GM12878 (cell line): Measurements from ENCODE around the gene NLRC3. TPM values are rescaled to one million over a fixed set of nuclear protein-coding genes. Genes with fewer than 3 reads are reported as not detected.

Source experiments
- ATAC-seq: fragments of 200-7000 bp; cut with Tn5 transposase; 3 replicates; pipeline ENCODE4 v1.9.1; 2020; ENCODE audit warnings: mild to moderate bottlenecking, moderate library complexity
- BruUV-seq: library from RNA; stranded (reverse); fragments of 400-500 nt; replicated peaks from 2 replicates; lab custom pipeline; 2021; lab: Mats Ljungman, UMichigan
- CTCF ChIA-PET: fragments of 300-600 bp; sonication (Branson Sonifier 250); formaldehyde crosslinking; extraction: SDS; loops from one replicate; lab custom pipeline; 2021; ENCODE audit warnings: inconsistent platforms; lab: Yijun Ruan, JAX
- POLR2A ChIA-PET: fragments of 350-600 bp; formaldehyde crosslinking; extraction: SDS; loops from one replicate; lab custom pipeline; 2021; ENCODE audit warnings: inconsistent platforms; lab: Charles Lee
- RAD21 ChIA-PET: fragments of 300-600 bp; sonication (Branson Sonifier 250); formaldehyde crosslinking; loops from one replicate; lab custom pipeline; 2023; ENCODE audit warnings: antibody characterized with exemption; ENCODE audit not compliant: unreplicated experiment; lab: Charles Lee
- SMC1A ChIA-PET: fragments of 300-600 bp; sonication (Branson Sonifier 250); formaldehyde crosslinking; loops from one replicate; lab custom pipeline; 2023; ENCODE audit not compliant: unreplicated experiment, uncharacterized antibody; lab: Charles Lee
- DNase-seq: peaks from one replicate; pipeline ENCODE4 v3.0.0-alpha.2; 2011; ENCODE audit warnings: low read depth, low spot score
- FAIRE-seq: peaks from 3 replicates; lab custom pipeline; 2011; peaks lifted over from hg19 to GRCh38; lab: Jason Lieb, UNC
- H2AFZ ChIP-seq: 2 replicates; pipeline ENCODE4 v1.6.0; 2011; ENCODE audit warnings: low read depth, low read length, control low read depth; ENCODE audit not compliant: control insufficient read depth
- H3K27ac ChIP-seq: 2 replicates; pipeline ENCODE4 v1.5.1; 2011; ENCODE audit warnings: control low read depth; ENCODE audit not compliant: control insufficient read depth, insufficient read depth
- H3K27me3 ChIP-seq, 2 experiments: replicated peaks in 1 of 2; 2 replicates each; pipeline versions ENCODE4 v1.6.0 to v1.6.1; 2011; ENCODE audit warnings: low read length in 1 of 2; ENCODE audit not compliant: control insufficient read depth in 2 of 2, insufficient read depth in 2 of 2
- H3K36me3 ChIP-seq, 2 experiments: 2 replicates each; pipeline ENCODE4 v1.5.1; 2011; ENCODE audit warnings: low read length in 1 of 2; ENCODE audit not compliant: control insufficient read depth in 2 of 2, insufficient read depth in 2 of 2
- H3K4me1 ChIP-seq: 2 replicates; pipeline ENCODE4 v1.6.1; 2011; ENCODE audit warnings: mild to moderate bottlenecking, low read length, moderate library complexity, mixed read lengths; ENCODE audit not compliant: control insufficient read depth, insufficient read depth
- H3K4me2 ChIP-seq: 2 replicates; pipeline ENCODE4 v1.6.0; 2011; ENCODE audit warnings: control low read depth; ENCODE audit not compliant: control insufficient read depth, insufficient read depth
- H3K4me3 ChIP-seq: fragments of 200-600 bp; sonication (generic); 2 replicates; pipeline ENCODE4 v1.5.1; 2016
- H3K79me2 ChIP-seq: 2 replicates; pipeline ENCODE4 v1.6.0; 2011; ENCODE audit warnings: low read length; ENCODE audit not compliant: control insufficient read depth, insufficient read depth
- H3K9ac ChIP-seq: 2 replicates; pipeline ENCODE4 v1.8.0; 2011; ENCODE audit warnings: low read length, control low read depth, mixed read lengths; ENCODE audit not compliant: control insufficient read depth, insufficient read depth
- H3K9me3 ChIP-seq: replicated peaks from 3 replicates; pipeline ENCODE4 v1.5.1; 2011; ENCODE audit warnings: mild to moderate bottlenecking, low read length; ENCODE audit not compliant: control insufficient read depth, insufficient read depth
- H4K20me1 ChIP-seq: 2 replicates; pipeline ENCODE4 v1.6.0; 2011; ENCODE audit not compliant: control insufficient read depth, insufficient read depth
- CEBPB ChIP-seq, 2 experiments: fragments of 150-350 bp in 1 of 2; IDR thresholded peaks; 2 replicates each; pipeline ENCODE4 v1.6.1; 2012 to 2014; ENCODE audit warnings: low read depth in 2 of 2, low read length in 2 of 2, borderline replicate concordance in 1 of 2, inconsistent platforms in 1 of 2
- CREB1 ChIP-seq: IDR thresholded peaks from 2 replicates; pipeline ENCODE4 v1.6.1; 2012; ENCODE audit warnings: low read depth, mild to moderate bottlenecking, inconsistent platforms
- HDAC2 ChIP-seq: fragments of 200-600 bp; sonication (generic); IDR thresholded peaks from 2 replicates; pipeline ENCODE4 v1.6.1; 2017
- HDAC6 ChIP-seq: fragments of 200-600 bp; sonication (generic); IDR thresholded peaks from one replicate; pipeline ENCODE4 v1.8.0; 2017; ENCODE audit warnings: antibody characterized with exemption; ENCODE audit not compliant: unreplicated experiment
- NFIC ChIP-seq: IDR thresholded peaks from 2 replicates; pipeline ENCODE4 v1.6.1; 2012; ENCODE audit warnings: low read depth, mild to moderate bottlenecking, inconsistent platforms, low read length, moderate library complexity
- RB1 ChIP-seq: fragments of 450-650 bp; formaldehyde crosslinking; IDR thresholded peaks from 2 replicates; pipeline ENCODE4 v1.6.1; 2017; ENCODE audit warnings: mild to moderate bottlenecking, borderline replicate concordance
- ZNF24 ChIP-seq: fragments of 450-650 bp; IDR thresholded peaks from 2 replicates; pipeline ENCODE4 v1.6.1; 2017; ENCODE audit warnings: antibody characterized with exemption, mild to moderate bottlenecking
- ZNF384 ChIP-seq: IDR thresholded peaks from 2 replicates; pipeline ENCODE4 v1.6.1; 2012; ENCODE audit warnings: low read depth, mild to moderate bottlenecking, low read length, improper control_type of control experiment, borderline replicate concordance
- ZNF592 ChIP-seq: fragments of 450-650 bp; IDR thresholded peaks from 2 replicates; pipeline ENCODE4 v1.6.1; 2017; ENCODE audit warnings: mild to moderate bottlenecking, moderate library complexity
- WGBS: methylation state at CpG from one replicate; pipeline ENCODE4 v1.1.6; 2016; ENCODE audit warnings: low lambda C conversion rate; ENCODE audit not compliant: insufficient replicate concordance, insufficient coverage; ENCODE audit errors: missing lambda C conversion rate; 5-methylcytosine and 5-hydroxymethylcytosine counted together
- in situ Hi-C: fragments of 300-500 bp; cut with MboI; formaldehyde crosslinking; loops from 9 replicates; pipeline ENCODE4 v1.14.3; 2018; ENCODE audit warnings: mixed read lengths
- intact Hi-C: fragments of 100-400 bp; cut with micrococcal nuclease; formaldehyde crosslinking; loops from one replicate; pipeline ENCODE4 v1.14.2; 2022; ENCODE audit not compliant: unreplicated experiment
- polyA plus RNA-seq, 11 experiments: library from polyadenylated mRNA; depleted of rRNA in 4 of 11; unstranded in 6 of 11; stranded (reverse) in 5 of 11; fragments of >200 nt; fragmentation: Nextera tagmentation in 4 of 11; fragmentation: Illumina TruSeq in 1 of 11; extraction: Ambion mirVana in 4 of 11; extraction: Trizol in 1 of 11; gene quantifications; 1 replicate in 1 of 11; 2 replicates in 10 of 11; pipeline versions ENCODE4 v1.2.1 to v1.2.3, GENCODE V29; 2011 to 2016; ENCODE audit warnings: inconsistent platforms in 2 of 11, missing spikeins in 2 of 11, low read depth in 1 of 11
- total RNA-seq, 4 experiments: library from RNA; depleted of rRNA in 3 of 4; stranded (reverse); fragments of >200 nt in 3 of 4; fragmentation: Illumina TruSeq in 1 of 4; extraction: Trizol in 1 of 4; gene quantifications; 2 replicates each; pipeline versions ENCODE4 v1.2.1 to v1.2.3, GENCODE V29; 2013 to 2021

NLRC3 gene
- total and polyA plus RNA-seq, 10 of the 15 experiments (the other 5 are each of a cell fraction or from before 2014, with no cell fraction given) = 2.2 to 17.8 (median 7.6) TPM

GRCh38 chr16:3596101-3596861, 19.1 kb upstream of the NLRC3 start:
- H3K9ac ChIP-seq = no peak overlapping the region
- ChIA-PET SMC1A (no interaction called here), RAD21 (no interaction called here), CTCF (no interaction called here), POLR2A (no interaction called here)
- no peak for FAIRE-seq
- no TSS peak for BruUV-seq
- no peaks in the 10 kb centered on the region for H3K4me1 ChIP-seq
- no peaks in the 10 kb centered on the region for H4K20me1 ChIP-seq
- DNase-seq = no peak
- ATAC-seq = no peak
- H3K27me3 ChIP-seq = no peaks in the 10 kb centered on the region
- in situ Hi-C loops (no loop called here), intact Hi-C loops (no loop called here)
- TF ChIP-seq ZNF592 = no peak
- no peak for TF ChIP-seq ZNF24
- TF ChIP-seq HDAC2 = no peak
- TF ChIP-seq CEBPB (IDR thresholded peaks at IDR 0.05; ENCODE audit: borderline replicate concordance in 1 of 2, low read depth in 2 of 2, low read length in 2 of 2) = no peak
- no peak for TF ChIP-seq ZNF384
- TF ChIP-seq RB1 = no peak
- no peak for TF ChIP-seq NFIC
- no peak for TF ChIP-seq HDAC6
- TF ChIP-seq CREB1 = no peak
- no peak overlapping the region for H3K27ac ChIP-seq
- H3K4me3 ChIP-seq = no peak overlapping the region
- H2AFZ ChIP-seq = no peak overlapping the region
- no peaks in the 10 kb centered on the region; a peak in 1 of 4 replicates for H3K36me3 ChIP-seq
- H3K4me2 ChIP-seq = no peak overlapping the region
- WGBS = 94% methylated on average over 26 of the region's 27 CpGs
- no peaks in the 10 kb centered on the region for H3K79me2 ChIP-seq
- H3K9me3 ChIP-seq = no peaks in the 10 kb centered on the region; the same call in 2 of the 3 replicates
